HEK293 (cell line): ENCODE results near the gene CRACR2A.

Experiments used
- BCL6B ChIP-seq: fragments of 450-650 bp; formaldehyde crosslinking; IDR thresholded peaks from 2 replicates; pipeline ENCODE4 v1.5.1; 2017; ENCODE audit warnings: missing biosample characterization, missing genetic modification characterization
- GLIS2 ChIP-seq: fragments of 450-650 bp; formaldehyde crosslinking; IDR thresholded peaks from 2 replicates; pipeline ENCODE4 v1.5.1; 2016; ENCODE audit warnings: missing biosample characterization, missing genetic modification characterization
- HOXC10 ChIP-seq: sonication (generic); formaldehyde crosslinking; IDR thresholded peaks from 2 replicates; pipeline ENCODE4 v1.8.1; 2023; ENCODE audit warnings: mild to moderate bottlenecking, missing genetic modification reagents
- IKZF3 ChIP-seq: fragments of 450-650 bp; IDR thresholded peaks from 2 replicates; pipeline ENCODE4 v1.5.0; 2018; ENCODE audit warnings: missing biosample characterization, mild to moderate bottlenecking, missing genetic modification characterization, moderate library complexity
- KLF8 ChIP-seq: fragments of 450-650 bp; formaldehyde crosslinking; IDR thresholded peaks from 2 replicates; pipeline ENCODE4 v1.5.1; 2016; ENCODE audit warnings: missing biosample characterization, missing genetic modification characterization
- PRDM10 ChIP-seq: fragments of 450-650 bp; formaldehyde crosslinking; IDR thresholded peaks from 2 replicates; pipeline ENCODE4 v1.5.1; 2016; ENCODE audit warnings: missing biosample characterization, missing genetic modification characterization
- SCRT2 ChIP-seq: fragments of 450-650 bp; formaldehyde crosslinking; IDR thresholded peaks from 2 replicates; pipeline ENCODE4 v1.5.1; 2016; ENCODE audit warnings: missing biosample characterization, missing genetic modification characterization
- SP2 ChIP-seq: fragments of 450-650 bp; formaldehyde crosslinking; IDR thresholded peaks from 2 replicates; pipeline ENCODE4 v1.5.1; 2016; ENCODE audit warnings: missing biosample characterization, missing genetic modification characterization
- ZBTB1 ChIP-seq: fragments of 450-650 bp; formaldehyde crosslinking; IDR thresholded peaks from 2 replicates; pipeline ENCODE4 v1.5.1; 2016; ENCODE audit warnings: missing biosample characterization, missing genetic modification characterization
- ZBTB20 ChIP-seq: fragments of 450-650 bp; formaldehyde crosslinking; IDR thresholded peaks from 2 replicates; pipeline ENCODE4 v1.5.1; 2016; ENCODE audit warnings: missing biosample characterization, missing genetic modification characterization
- ZBTB48 ChIP-seq: fragments of 450-650 bp; formaldehyde crosslinking; IDR thresholded peaks from 2 replicates; pipeline ENCODE4 v1.5.1; 2016; ENCODE audit warnings: missing biosample characterization, missing genetic modification characterization
- ZEB2 ChIP-seq: fragments of 450-650 bp; formaldehyde crosslinking; IDR thresholded peaks from 2 replicates; pipeline ENCODE4 v1.5.1; 2016; ENCODE audit warnings: missing biosample characterization, missing genetic modification characterization
- ZNF10 ChIP-seq: fragments of 450-650 bp; formaldehyde crosslinking; IDR thresholded peaks from 2 replicates; pipeline ENCODE4 v1.5.1; 2017; ENCODE audit warnings: missing biosample characterization, missing genetic modification characterization
- ZNF140 ChIP-seq: fragments of 450-650 bp; formaldehyde crosslinking; IDR thresholded peaks from 2 replicates; pipeline ENCODE4 v1.5.1; 2016; ENCODE audit warnings: missing biosample characterization, missing genetic modification characterization
- ZNF155 ChIP-seq: fragments of 450-650 bp; formaldehyde crosslinking; IDR thresholded peaks from 2 replicates; pipeline ENCODE4 v1.5.1; 2016; ENCODE audit warnings: missing biosample characterization, missing genetic modification characterization
- ZNF174 ChIP-seq: fragments of 450-650 bp; formaldehyde crosslinking; IDR thresholded peaks from 2 replicates; pipeline ENCODE4 v1.5.0; 2017; ENCODE audit warnings: missing biosample characterization, mild to moderate bottlenecking, missing genetic modification characterization
- ZNF175 ChIP-seq: fragments of 450-650 bp; formaldehyde crosslinking; IDR thresholded peaks from 2 replicates; pipeline ENCODE4 v1.5.1; 2016; ENCODE audit warnings: missing biosample characterization, missing genetic modification characterization
- ZNF202 ChIP-seq: fragments of 450-650 bp; formaldehyde crosslinking; IDR thresholded peaks from 2 replicates; pipeline ENCODE4 v1.5.1; 2016; ENCODE audit warnings: missing biosample characterization, missing genetic modification characterization, borderline replicate concordance
- ZNF214 ChIP-seq: fragments of 450-650 bp; formaldehyde crosslinking; IDR thresholded peaks from 2 replicates; pipeline ENCODE4 v1.5.1; 2017; ENCODE audit warnings: missing biosample characterization, mild to moderate bottlenecking, missing genetic modification characterization, borderline replicate concordance
- ZNF223 ChIP-seq: fragments of 450-650 bp; formaldehyde crosslinking; IDR thresholded peaks from 2 replicates; pipeline ENCODE4 v1.5.1; 2016; ENCODE audit warnings: missing biosample characterization, missing genetic modification characterization
- ZNF324 ChIP-seq: fragments of 450-650 bp; formaldehyde crosslinking; IDR thresholded peaks from 2 replicates; pipeline ENCODE4 v1.5.1; 2016; ENCODE audit warnings: missing biosample characterization, missing genetic modification characterization
- ZNF341 ChIP-seq: fragments of 450-650 bp; formaldehyde crosslinking; IDR thresholded peaks from 2 replicates; pipeline ENCODE4; 2016; ENCODE audit warnings: low read depth, missing biosample characterization, missing genetic modification characterization
- ZNF404 ChIP-seq: fragments of 450-650 bp; formaldehyde crosslinking; IDR thresholded peaks from 2 replicates; pipeline ENCODE4 v1.5.1; 2017; ENCODE audit warnings: missing biosample characterization, missing genetic modification characterization
- ZNF423 ChIP-seq: fragments of 450-650 bp; formaldehyde crosslinking; IDR thresholded peaks from 2 replicates; pipeline ENCODE4 v1.5.1; 2016; ENCODE audit warnings: missing biosample characterization, missing genetic modification characterization
- ZNF433 ChIP-seq: fragments of 450-650 bp; formaldehyde crosslinking; IDR thresholded peaks from 2 replicates; pipeline ENCODE4 v1.5.1; 2016; ENCODE audit warnings: missing biosample characterization, missing genetic modification characterization, low read depth
- ZNF555 ChIP-seq: fragments of 450-650 bp; formaldehyde crosslinking; conservative IDR thresholded peaks from 2 replicates; pipeline ENCODE4 v1.5.1; 2017; ENCODE audit warnings: missing biosample characterization, mild to moderate bottlenecking, missing genetic modification characterization, inconsistent platforms
- ZNF580 ChIP-seq: fragments of 450-650 bp; formaldehyde crosslinking; IDR thresholded peaks from 2 replicates; pipeline ENCODE4 v1.5.1; 2016; ENCODE audit warnings: missing biosample characterization, missing genetic modification characterization
- ZNF585B ChIP-seq: fragments of 450-650 bp; formaldehyde crosslinking; IDR thresholded peaks from 2 replicates; pipeline ENCODE4 v1.5.1; 2016; ENCODE audit warnings: missing biosample characterization, missing genetic modification characterization
- ZNF660 ChIP-seq: fragments of 450-650 bp; IDR thresholded peaks from 2 replicates; pipeline ENCODE4 v1.5.1; 2018; ENCODE audit warnings: missing biosample characterization, mild to moderate bottlenecking, missing genetic modification characterization
- ZNF670 ChIP-seq: fragments of 450-650 bp; formaldehyde crosslinking; IDR thresholded peaks from 2 replicates; pipeline ENCODE4 v1.5.1; 2016; ENCODE audit warnings: missing biosample characterization, missing genetic modification characterization, low read depth
- ZNF707 ChIP-seq: fragments of 450-650 bp; formaldehyde crosslinking; IDR thresholded peaks from 2 replicates; pipeline ENCODE4 v1.5.1; 2016; ENCODE audit warnings: missing biosample characterization, missing genetic modification characterization
- ZNF837 ChIP-seq: fragments of 450-650 bp; formaldehyde crosslinking; IDR thresholded peaks from 2 replicates; pipeline ENCODE4 v1.5.1; 2016; ENCODE audit warnings: missing biosample characterization, missing genetic modification characterization
- ZXDB ChIP-seq: fragments of 450-650 bp; formaldehyde crosslinking; IDR thresholded peaks from 2 replicates; pipeline ENCODE4 v1.5.1; 2016; ENCODE audit warnings: missing biosample characterization, missing genetic modification characterization
- TF ChIP-seq, protein P1 (sequence below): fragments of 450-650 bp; formaldehyde crosslinking; IDR thresholded peaks from 2 replicates; pipeline ENCODE4 v1.5.0; 2017; ENCODE audit warnings: missing biosample characterization, missing genetic modification characterization, borderline replicate concordance

Gene CRACR2A

GRCh38 chr12:3752741-3753486, at the start of gene CRACR2A (continued):
- TF ChIP-seq ZNF202 (no peak), ZNF140 (tag by site-specific recombination) (no peak), ZNF707 (tag by site-specific recombination) (no peak), ZBTB48 (peak; percentile 28; the same call in 1 of the 2 replicates), BCL6B (no peak), ZNF404 (tag by site-specific recombination) (no peak), ZNF585B (tag by site-specific recombination) (no peak), ZBTB1 (tag by site-specific recombination) (no peak), ZNF324 (tag by site-specific recombination) (no peak), ZNF423 (no peak), ZNF555 (no peak), PRDM10 (tag by site-specific recombination) (no peak), SCRT2 (no peak), ZNF155 (no peak), ZNF223 (tag by site-specific recombination) (no peak), ZNF214 (tag by site-specific recombination) (no peak), ZNF660 (peak; percentile 93; the same call in 1 of the 2 replicates), ZNF433 (tag by site-specific recombination) (no peak), HOXC10 (CRISPR knock-in tag) (no peak), SP2 (tag by site-specific recombination) (peak; percentile 70), ZNF341 (tag by site-specific recombination) (no peak), ZNF580 (tag by site-specific recombination) (no peak), ZNF174 (tag by site-specific recombination) (no peak), ZXDB (tag by site-specific recombination) (0 out of 2 replicates have a peak, but pooled peaks have one; percentile 24), ZNF10 (no peak), ZEB2 (no peak), IKZF3 (tag by site-specific recombination) (no peak), ZNF175 (no peak), ZBTB20 (peak; percentile 19; the same call in 1 of the 2 replicates), ZNF837 (tag by site-specific recombination) (no peak), ZNF670 (tag by site-specific recombination) (no peak), KLF8 (tag by site-specific recombination) (no peak), GLIS2 (peak; percentile 80)
- TF ChIP-seq, protein P1, sequence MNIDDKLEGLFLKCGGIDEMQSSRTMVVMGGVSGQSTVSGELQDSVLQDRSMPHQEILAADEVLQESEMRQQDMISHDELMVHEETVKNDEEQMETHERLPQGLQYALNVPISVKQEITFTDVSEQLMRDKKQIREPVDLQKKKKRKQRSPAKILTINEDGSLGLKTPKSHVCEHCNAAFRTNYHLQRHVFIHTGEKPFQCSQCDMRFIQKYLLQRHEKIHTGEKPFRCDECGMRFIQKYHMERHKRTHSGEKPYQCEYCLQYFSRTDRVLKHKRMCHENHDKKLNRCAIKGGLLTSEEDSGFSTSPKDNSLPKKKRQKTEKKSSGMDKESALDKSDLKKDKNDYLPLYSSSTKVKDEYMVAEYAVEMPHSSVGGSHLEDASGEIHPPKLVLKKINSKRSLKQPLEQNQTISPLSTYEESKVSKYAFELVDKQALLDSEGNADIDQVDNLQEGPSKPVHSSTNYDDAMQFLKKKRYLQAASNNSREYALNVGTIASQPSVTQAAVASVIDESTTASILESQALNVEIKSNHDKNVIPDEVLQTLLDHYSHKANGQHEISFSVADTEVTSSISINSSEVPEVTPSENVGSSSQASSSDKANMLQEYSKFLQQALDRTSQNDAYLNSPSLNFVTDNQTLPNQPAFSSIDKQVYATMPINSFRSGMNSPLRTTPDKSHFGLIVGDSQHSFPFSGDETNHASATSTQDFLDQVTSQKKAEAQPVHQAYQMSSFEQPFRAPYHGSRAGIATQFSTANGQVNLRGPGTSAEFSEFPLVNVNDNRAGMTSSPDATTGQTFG: no peak
